Mesendoderm (in vitro differentiated cells): ENCODE results near the gene MAB21L4.

Experiments used
- DNase-seq: peaks from one replicate; pipeline ENCODE4 v3.0.0; 2013
- H2AK5ac ChIP-seq: 2 replicates; pipeline ENCODE4 v1.6.1; 2013; ENCODE audit warnings: low read length, inconsistent platforms
- H2BK120ac ChIP-seq: 2 replicates; pipeline ENCODE4 v1.6.1; 2013; ENCODE audit warnings: low read depth, mild to moderate bottlenecking, low read length, moderate library complexity, mixed read lengths
- H2BK15ac ChIP-seq: replicated peaks from 2 replicates; pipeline ENCODE4 v1.6.1; 2013; ENCODE audit warnings: low read depth, mild to moderate bottlenecking, moderate library complexity
- H2BK5ac ChIP-seq: 2 replicates; pipeline ENCODE4 v1.6.1; 2013; ENCODE audit warnings: low read length, inconsistent platforms
- H3K18ac ChIP-seq: 2 replicates; pipeline ENCODE4 v1.6.1; 2013; ENCODE audit warnings: mild to moderate bottlenecking, low read length, mixed read lengths
- H3K23ac ChIP-seq: one replicate; pipeline ENCODE4 v1.6.1; 2013; ENCODE audit warnings: low read length
- H3K27ac ChIP-seq: 2 replicates; pipeline ENCODE4 v1.5.1; 2013; ENCODE audit warnings: low read depth, mild to moderate bottlenecking, inconsistent platforms, low read length, moderate library complexity
- H3K27me3 ChIP-seq: 2 replicates; pipeline ENCODE4 v1.6.1; 2013; ENCODE audit warnings: low read length, control low read depth, mild to moderate bottlenecking, inconsistent platforms; ENCODE audit not compliant: insufficient read depth, poor library complexity
- H3K36me3 ChIP-seq: 2 replicates; pipeline ENCODE4 v1.6.1; 2013; ENCODE audit warnings: low read length, inconsistent platforms; ENCODE audit not compliant: control insufficient read depth, insufficient read depth
- H3K4ac ChIP-seq: one replicate; pipeline ENCODE4 v1.6.1; 2013; ENCODE audit warnings: low read depth, mild to moderate bottlenecking, low read length, moderate library complexity
- H3K4me1 ChIP-seq: 2 replicates; pipeline ENCODE4 v1.6.1; 2013; ENCODE audit warnings: low read depth, low read length, inconsistent platforms; ENCODE audit not compliant: control insufficient read depth
- H3K4me2 ChIP-seq: 2 replicates; pipeline ENCODE4 v1.6.1; 2013; ENCODE audit warnings: low read length
- H3K4me3 ChIP-seq: 2 replicates; pipeline ENCODE4 v1.5.1; 2013; ENCODE audit warnings: mild to moderate bottlenecking, low read length
- H3K56ac ChIP-seq: one replicate; pipeline ENCODE4 v1.6.1; 2013; ENCODE audit warnings: low read length
- H3K79me1 ChIP-seq: 2 replicates; pipeline ENCODE4 v1.6.1; 2013; ENCODE audit warnings: low read length, inconsistent platforms
- H3K79me2 ChIP-seq: 2 replicates; pipeline ENCODE4 v1.6.1; 2013; ENCODE audit warnings: mild to moderate bottlenecking, low read length; ENCODE audit not compliant: control insufficient read depth, insufficient read depth
- H3K9ac ChIP-seq: 2 replicates; pipeline ENCODE4 v1.6.1; 2013; ENCODE audit warnings: low read length, inconsistent platforms
- H4K5ac ChIP-seq: one replicate; pipeline ENCODE4 v1.6.1; 2013; ENCODE audit warnings: low read length
- H4K8ac ChIP-seq: one replicate; pipeline ENCODE4 v1.6.1; 2013; ENCODE audit warnings: low read depth, mild to moderate bottlenecking, control low read depth, low read length, moderate library complexity
- WGBS: extraction: QIAGEN DNeasy Blood & Tissue Kit; methylation state at CpG from one replicate; pipeline ENCODE4 v1.1.7; 2013; ENCODE audit warnings: low lambda C conversion rate, missing lambda C conversion rate; ENCODE audit not compliant: insufficient coverage; ENCODE audit errors: extremely low coverage; 5-methylcytosine and 5-hydroxymethylcytosine counted together

MAB21L4 gene

DNA sequence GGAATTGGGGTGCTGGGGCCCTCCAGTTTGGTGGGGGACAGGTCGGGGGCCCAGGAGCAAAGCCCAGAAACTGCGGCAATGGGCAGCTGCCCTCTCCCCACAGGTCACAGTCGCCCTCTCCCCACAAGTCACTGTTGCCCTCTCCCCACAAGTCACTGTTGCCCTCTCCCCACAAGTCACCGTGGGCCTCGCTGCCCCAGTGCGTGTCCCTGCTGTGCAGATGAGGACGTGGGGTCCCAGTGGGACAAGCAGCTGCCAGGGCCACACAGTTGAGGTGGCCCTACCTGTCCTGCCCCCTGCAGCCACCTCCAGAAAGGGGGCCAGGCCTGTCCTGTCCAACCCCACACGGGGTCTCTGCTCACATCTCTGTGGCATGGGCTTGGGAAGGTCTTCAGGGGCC is 40.3 kb downstream of the MAB21L4 start:
- Histone ChIP-seq H2BK120ac (no peak overlapping the region), H3K4me3 (no peak overlapping the region), H3K36me3 (no peaks in the 10 kb centered on the region), H3K9ac (no peak overlapping the region), H3K4ac (no peak overlapping the region), H4K8ac (no peak overlapping the region), H4K5ac (no peak overlapping the region), H3K27ac (no peak overlapping the region), H2BK5ac (no peak overlapping the region), H3K56ac (no peak overlapping the region), H2BK15ac (no peak overlapping the region), H3K27me3 (no peaks in the 10 kb centered on the region), H3K18ac (no peak overlapping the region), H3K4me2 (no peak overlapping the region), H2AK5ac (no peak overlapping the region), H3K23ac (no peak overlapping the region), H3K79me2 (no peaks in the 10 kb centered on the region), H3K79me1 (no peaks in the 10 kb centered on the region), H3K4me1 (no peaks in the 10 kb centered on the region)
- WGBS: no CpG with 5 or more reads among the region's 8 CpGs
- DNase-seq: no peak

DNA sequence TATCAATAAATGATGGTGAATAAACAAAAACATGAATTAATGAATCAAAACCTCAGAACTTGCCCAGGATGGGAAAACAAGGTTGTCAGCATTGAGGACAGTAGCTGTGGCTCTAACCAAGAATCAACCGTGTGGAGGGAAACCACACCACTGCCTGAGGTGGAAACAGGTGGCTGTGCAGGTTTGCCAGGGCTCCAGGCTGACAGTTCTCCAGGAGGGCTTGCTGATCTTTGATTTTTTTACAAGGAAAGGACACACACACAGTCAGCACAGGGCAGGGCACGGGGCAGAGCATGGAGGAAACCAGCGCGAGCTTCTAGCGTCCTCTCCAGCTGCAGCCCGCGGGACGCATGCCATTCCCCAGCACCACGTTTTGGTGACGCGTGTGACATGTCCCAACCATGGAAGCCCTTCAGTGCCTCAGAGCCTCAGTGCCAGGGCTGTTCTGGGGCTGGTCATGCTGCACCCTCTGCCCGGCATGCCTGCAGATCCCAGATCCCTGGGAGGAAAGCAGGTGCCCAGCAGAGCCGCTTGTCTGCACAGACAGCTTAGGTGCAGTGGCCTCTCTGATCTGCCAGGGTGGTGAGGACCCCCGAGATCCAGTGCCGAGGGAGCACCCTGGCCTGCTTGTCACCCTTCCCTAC is 43.2 kb downstream of the MAB21L4 start:
- H2AK5ac ChIP-seq: no peak overlapping the region
- H3K4ac ChIP-seq: no peak overlapping the region
- no CpG with 5 or more reads among the region's 15 CpGs for WGBS

DNA sequence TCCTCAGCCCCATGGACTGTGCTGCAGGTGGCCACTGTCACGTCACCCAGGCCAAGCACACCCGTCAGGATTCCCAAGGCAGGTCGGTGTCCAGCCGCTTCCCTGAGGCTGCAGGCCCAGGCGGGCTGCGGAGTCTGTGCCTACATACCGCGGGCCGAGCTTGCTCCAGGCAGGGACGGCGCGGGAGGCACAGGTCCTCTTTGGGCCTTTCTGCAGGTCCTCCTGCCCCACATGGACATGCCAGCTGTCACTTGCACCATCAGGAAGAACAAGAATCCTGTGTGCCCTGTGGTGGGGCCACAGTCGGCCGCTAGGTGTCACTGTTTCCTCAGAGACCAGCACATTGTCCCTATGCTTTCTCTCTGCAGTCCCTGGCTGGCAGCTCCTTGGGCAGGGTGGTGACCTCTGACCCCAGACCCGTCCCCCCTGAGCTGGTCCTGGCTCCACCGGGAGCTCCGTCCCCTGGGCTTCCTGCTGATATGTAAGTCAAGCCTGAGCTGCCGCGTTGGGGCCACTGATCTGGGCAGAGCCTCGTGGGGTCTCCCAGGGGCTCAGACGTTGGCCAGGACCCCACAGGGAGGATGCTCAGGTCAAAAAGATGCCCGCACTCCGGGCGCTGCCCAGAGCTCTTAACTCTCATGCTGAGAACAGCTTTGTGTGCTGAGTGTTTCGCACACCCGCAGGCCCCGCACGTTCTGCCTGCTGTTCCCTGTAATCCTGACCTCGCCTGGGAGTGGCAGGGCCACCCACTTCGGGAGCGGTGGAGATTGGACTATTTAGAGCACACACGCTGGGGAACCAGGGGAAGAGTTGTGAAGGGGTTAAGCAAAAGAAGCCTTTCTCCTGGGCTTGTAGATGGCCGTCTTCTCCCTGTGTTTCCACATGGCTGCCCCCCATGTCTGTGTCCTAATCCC is 44.6 kb downstream of the MAB21L4 start:
- WGBS: no CpG with 5 or more reads among the region's 33 CpGs
- Histone ChIP-seq H2BK5ac (no peak overlapping the region), H3K27ac (no peak overlapping the region)

More for the DNA sequence above, 43.2 kb downstream of the MAB21L4 start:
- Histone ChIP-seq H2BK15ac (no peak overlapping the region), H3K4me1 (no peaks in the 10 kb centered on the region), H3K4me3 (no peak overlapping the region), H3K18ac (no peak overlapping the region), H3K36me3 (no peaks in the 10 kb centered on the region), H3K23ac (no peak overlapping the region), H4K8ac (no peak overlapping the region), H2BK120ac (no peak overlapping the region), H2BK5ac (no peak overlapping the region), H4K5ac (no peak overlapping the region), H3K79me2 (no peaks in the 10 kb centered on the region), H3K27me3 (no peaks in the 10 kb centered on the region), H3K9ac (no peak overlapping the region), H3K56ac (no peak overlapping the region), H3K27ac (no peak overlapping the region), H3K4me2 (no peak overlapping the region), H3K79me1 (no peaks in the 10 kb centered on the region)
- no peak for DNase-seq

DNA sequence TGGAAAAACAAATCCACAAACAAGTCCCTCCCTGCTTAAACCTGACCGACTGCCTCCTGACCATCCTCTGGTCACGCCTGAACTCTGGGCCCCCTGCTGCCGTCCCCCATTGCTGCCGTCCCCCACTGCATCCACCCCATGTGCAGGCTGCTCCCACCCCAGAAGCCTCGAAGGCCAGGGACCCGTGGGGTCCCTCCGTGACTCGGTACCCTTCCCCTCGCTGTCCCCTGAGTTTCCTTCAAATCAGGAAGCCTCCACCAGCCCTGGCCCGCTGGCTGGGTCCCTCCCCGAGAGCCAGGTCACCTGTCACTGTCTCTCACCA is 45.2 kb downstream of the MAB21L4 start:
- Histone ChIP-seq H2BK5ac (no peak overlapping the region), H2AK5ac (no peak overlapping the region), H3K27me3 (no peaks in the 10 kb centered on the region), H3K36me3 (no peaks in the 10 kb centered on the region), H3K4me3 (no peak overlapping the region), H3K18ac (no peak overlapping the region), H3K9ac (no peak overlapping the region), H3K27ac (no peak overlapping the region), H4K8ac (no peak overlapping the region), H3K56ac (no peak overlapping the region), H2BK120ac (no peak overlapping the region), H3K79me2 (no peaks in the 10 kb centered on the region), H3K79me1 (no peaks in the 10 kb centered on the region), H3K4ac (no peak overlapping the region), H4K5ac (no peak overlapping the region), H2BK15ac (no peak overlapping the region), H3K4me1 (no peaks in the 10 kb centered on the region), H3K23ac (no peak overlapping the region), H3K4me2 (no peak overlapping the region)
- WGBS: no CpG with 5 or more reads among the region's 11 CpGs
- no peak for DNase-seq

More for the DNA sequence above, 44.6 kb downstream of the MAB21L4 start:
- H3K36me3 ChIP-seq: no peaks in the 10 kb centered on the region
- H3K18ac ChIP-seq: no peak overlapping the region
- no peak overlapping the region for H2BK15ac ChIP-seq
- H2BK120ac ChIP-seq: no peak overlapping the region
- H3K9ac ChIP-seq: no peak overlapping the region
- no peak overlapping the region for H2AK5ac ChIP-seq
- H3K79me2 ChIP-seq: no peaks in the 10 kb centered on the region
- H3K79me1 ChIP-seq: no peaks in the 10 kb centered on the region
- peak; percentile 85 for DNase-seq
- H3K56ac ChIP-seq: no peak overlapping the region
- H4K5ac ChIP-seq: no peak overlapping the region
- no peaks in the 10 kb centered on the region for H3K27me3 ChIP-seq
- H3K4me3 ChIP-seq: no peak overlapping the region
- H3K4ac ChIP-seq: no peak overlapping the region
- H3K4me1 ChIP-seq: no peaks in the 10 kb centered on the region
- H3K4me2 ChIP-seq: no peak overlapping the region
- no peak overlapping the region for H4K8ac ChIP-seq
- H3K23ac ChIP-seq: no peak overlapping the region

DNA sequence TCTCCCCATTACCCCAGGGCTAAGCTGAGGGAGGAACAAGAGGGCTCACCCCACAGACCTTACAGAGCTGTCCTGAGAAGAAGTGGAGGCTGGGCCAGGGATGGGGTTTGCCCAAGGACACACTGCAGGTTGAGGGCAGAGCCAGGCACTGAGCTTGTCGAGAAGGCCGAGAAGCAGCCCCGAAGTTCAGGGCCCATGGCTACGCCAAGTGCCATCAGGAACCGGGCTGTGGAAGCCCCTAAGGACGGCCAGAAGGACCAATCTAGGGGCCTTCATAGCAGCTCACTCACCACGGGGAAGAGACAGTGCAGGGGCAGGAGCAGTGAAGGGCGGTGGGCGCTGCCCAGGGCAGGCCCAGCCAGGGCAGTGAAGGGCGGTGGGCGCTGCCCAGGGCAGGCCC is 45.9 kb downstream of the MAB21L4 start:
- H3K4me1 ChIP-seq: no peaks in the 10 kb centered on the region
- no peaks in the 10 kb centered on the region for H3K36me3 ChIP-seq
- no peaks in the 10 kb centered on the region for H3K27me3 ChIP-seq
- H3K4me2 ChIP-seq: no peak overlapping the region
- H3K27ac ChIP-seq: no peak overlapping the region
- H3K23ac ChIP-seq: no peak overlapping the region
- whole genome bisulfite sequencing: no CpG with 5 or more reads among the region's 11 CpGs
- H2AK5ac ChIP-seq: no peak overlapping the region
- DNase-seq: no peak
- no peak overlapping the region for H2BK5ac ChIP-seq
- no peak overlapping the region for H2BK120ac ChIP-seq
- H3K79me1 ChIP-seq: no peaks in the 10 kb centered on the region
- H3K9ac ChIP-seq: no peak overlapping the region
- H4K5ac ChIP-seq: no peak overlapping the region
- H4K8ac ChIP-seq: no peak overlapping the region
- H3K4ac ChIP-seq: no peak overlapping the region
- H3K4me3 ChIP-seq: no peak overlapping the region
- H3K56ac ChIP-seq: no peak overlapping the region
- no peaks in the 10 kb centered on the region for H3K79me2 ChIP-seq
- no peak overlapping the region for H2BK15ac ChIP-seq
- no peak overlapping the region for H3K18ac ChIP-seq
